ENCODE data around the gene HMGN2. TPM values are rescaled to one million over a fixed set of nuclear protein-coding genes. Genes with fewer than 3 reads are reported as not detected.

Gene HMGN2
- total RNA-seq, 1 donor from 2014 or later: 162 TPM

- intact Hi-C loops (cut with DNase I): no loop called here
- DNase-seq (ENCODE audit: low spot score): no peak
Observed at GRCh38 chr1:26522073-26522472, 49.8 kb downstream of the HMGN2 start.

- no peak for DNase-seq (ENCODE audit: low spot score)
- intact Hi-C loops (cut with DNase I): no loop called here
Observed at GRCh38 chr1:26524181-26524580, 51.9 kb downstream of the HMGN2 start.

Other genes starting within 250 kb of the HMGN2 start
- 25.8 TPM for gene CEP85, start 238.2 kb upstream of the HMGN2 start, total RNA-seq
- 55.0 TPM for gene SH3BGRL3, start 192.4 kb upstream of the HMGN2 start, total RNA-seq
- gene UBXN11, start 165.8 kb upstream of the HMGN2 start, total RNA-seq: 8.3 TPM
- gene CD52, start 154.5 kb upstream of the HMGN2 start, total RNA-seq: 4.6 TPM
- not detected for gene CRYBG2, start 118.3 kb upstream of the HMGN2 start, total RNA-seq
- not detected for gene ZNF683, start 99.7 kb upstream of the HMGN2 start, total RNA-seq
- gene LIN28A, start 61.6 kb upstream of the HMGN2 start, total RNA-seq: not detected
- gene DHDDS, start 40.1 kb upstream of the HMGN2 start, total RNA-seq: 34.9 TPM
- gene RPS6KA1, start 57.3 kb downstream of the HMGN2 start, total RNA-seq: 3.3 TPM
- gene ARID1A, start 223.6 kb downstream of the HMGN2 start, total RNA-seq: 52.1 TPM

All from cardiac septum (tissue), 1 donor.